GM23248 (cell line): ENCODE results near the gene YTHDF1. TPM values are rescaled to one million over a fixed set of nuclear protein-coding genes. Genes with fewer than 3 reads are reported as not detected.

ENCODE experiments used
- DNase-seq: peaks from one replicate; pipeline ENCODE4 v3.0.0-alpha.2; 2015
- H2AFZ ChIP-seq: fragments of 200-600 bp; sonication (generic); 2 replicates; pipeline ENCODE4 v1.6.1; 2016; ENCODE audit warnings: antibody characterized with exemption
- H3F3A ChIP-seq: fragments of 200-600 bp; sonication (generic); 2 replicates; pipeline ENCODE4 v1.6.1; 2016; ENCODE audit warnings: mild to moderate bottlenecking, antibody characterized with exemption, mixed run types; ENCODE audit not compliant: insufficient read depth
- H3K27ac ChIP-seq: fragments of 200-600 bp; sonication (generic); 2 replicates; pipeline ENCODE4 v1.5.1; 2016; ENCODE audit warnings: mild to moderate bottlenecking
- H3K27me3 ChIP-seq: fragments of 200-600 bp; sonication (generic); replicated peaks from 2 replicates; pipeline ENCODE4 v1.6.1; 2016; ENCODE audit warnings: mild to moderate bottlenecking; ENCODE audit not compliant: insufficient read depth
- H3K36me3 ChIP-seq: fragments of 200-600 bp; sonication (generic); 2 replicates; pipeline ENCODE4 v1.6.1; 2016; ENCODE audit warnings: low read depth, mild to moderate bottlenecking
- H3K4me1 ChIP-seq: fragments of 200-600 bp; sonication (generic); 2 replicates; pipeline ENCODE4 v1.6.1; 2016; ENCODE audit warnings: mild to moderate bottlenecking; ENCODE audit not compliant: insufficient read depth
- H3K4me2 ChIP-seq: fragments of 200-600 bp; sonication (generic); one replicate; pipeline ENCODE4 v1.6.1; 2016; ENCODE audit warnings: mild to moderate bottlenecking; ENCODE audit not compliant: unreplicated experiment
- H3K4me3 ChIP-seq: fragments of 200-600 bp; sonication (generic); 2 replicates; pipeline ENCODE4 v1.5.1; 2016; ENCODE audit warnings: mild to moderate bottlenecking
- H3K79me2 ChIP-seq: fragments of 200-600 bp; sonication (generic); 2 replicates; pipeline ENCODE4 v1.6.1; 2016; ENCODE audit warnings: mild to moderate bottlenecking; ENCODE audit not compliant: insufficient read depth
- H3K9ac ChIP-seq: fragments of 200-600 bp; sonication (generic); 2 replicates; pipeline ENCODE4 v1.6.1; 2016; ENCODE audit warnings: mild to moderate bottlenecking
- H3K9me2 ChIP-seq: fragments of 200-600 bp; sonication (generic); 2 replicates; pipeline ENCODE4 v1.6.1; 2016; ENCODE audit warnings: mixed run types, mild to moderate bottlenecking, moderate library complexity; ENCODE audit not compliant: insufficient read depth
- H3K9me3 ChIP-seq: fragments of 200-600 bp; sonication (generic); one replicate; pipeline ENCODE4 v1.6.1; 2017; ENCODE audit warnings: low read depth
- H4K20me1 ChIP-seq: fragments of 200-600 bp; sonication (generic); 2 replicates; pipeline ENCODE4 v1.6.0; 2016; ENCODE audit not compliant: insufficient read depth
- EZH2 ChIP-seq: fragments of 200-600 bp; sonication (generic); IDR thresholded peaks from 2 replicates; pipeline ENCODE4 v1.6.1; 2018; ENCODE audit warnings: antibody characterized with exemption, mild to moderate bottlenecking; ENCODE audit not compliant: insufficient read depth, poor library complexity, severe bottlenecking
- EZH2phosphoT487 ChIP-seq: fragments of 200-600 bp; sonication (generic); IDR thresholded peaks from 2 replicates; pipeline ENCODE4 v1.6.1; 2018; ENCODE audit warnings: antibody characterized with exemption, moderate library complexity, mild to moderate bottlenecking, low read depth; ENCODE audit not compliant: insufficient read depth
- WGBS, 2 experiments: methylation state at CpG; one replicate each; pipeline ENCODE4 v1.1.6; 2015 to 2017; ENCODE audit warnings: low lambda C conversion rate in 2 of 2, low coverage in 1 of 2; ENCODE audit errors: missing lambda C conversion rate in 2 of 2; 5-methylcytosine and 5-hydroxymethylcytosine counted together
- in situ Hi-C: fragments of 300-500 bp; cut with MboI; formaldehyde crosslinking; loops from 2 replicates; pipeline ENCODE4 v1.15.0; 2020
- polyA plus RNA-seq: library from polyadenylated mRNA; unstranded; fragments of >200 nt; fragmentation: Nextera tagmentation; extraction: Ambion mirVana; gene quantifications from 2 replicates; pipeline ENCODE4 v1.2.1, GENCODE V29; 2016
- total RNA-seq: library from RNA; depleted of rRNA; stranded (reverse); fragments of >200 nt; shearing (Covaris generic); gene quantifications from 2 replicates; pipeline ENCODE4 v1.2.3, GENCODE V29; 2014

Gene YTHDF1
- total and polyA plus RNA-seq, 2 experiments from 2014 or later, result 16.7 to 20.4 TPM

- Histone ChIP-seq H3K4me1 (no peaks in the 10 kb centered on the region), H3K79me2 (no peaks in the 10 kb centered on the region), H2AFZ (no peak overlapping the region), H3K9me2 (no peaks in the 10 kb centered on the region), H3K4me3 (no peak overlapping the region), H3K27me3 (no peaks in the 10 kb centered on the region), H3K36me3 (no peaks in the 10 kb centered on the region), H3K9ac (no peak overlapping the region), H4K20me1 (no peaks in the 10 kb centered on the region), H3K9me3 (no peaks in the 10 kb centered on the region), H3K4me2 (no peak overlapping the region), H3F3A (no peaks in the 10 kb centered on the region), H3K27ac (no peak overlapping the region)
- TF ChIP-seq EZH2phosphoT487 (no peak), EZH2 (no peak)
- no peak for DNase-seq
- in situ Hi-C loops, result no loop called here
- 11 to 17% methylated on average over 13 to 16 of the region's 16 CpGs for WGBS, 2 experiments
Observed at GRCh38 chr20:63238514-63239125, 22.7 kb upstream of the YTHDF1 start.

DNA sequence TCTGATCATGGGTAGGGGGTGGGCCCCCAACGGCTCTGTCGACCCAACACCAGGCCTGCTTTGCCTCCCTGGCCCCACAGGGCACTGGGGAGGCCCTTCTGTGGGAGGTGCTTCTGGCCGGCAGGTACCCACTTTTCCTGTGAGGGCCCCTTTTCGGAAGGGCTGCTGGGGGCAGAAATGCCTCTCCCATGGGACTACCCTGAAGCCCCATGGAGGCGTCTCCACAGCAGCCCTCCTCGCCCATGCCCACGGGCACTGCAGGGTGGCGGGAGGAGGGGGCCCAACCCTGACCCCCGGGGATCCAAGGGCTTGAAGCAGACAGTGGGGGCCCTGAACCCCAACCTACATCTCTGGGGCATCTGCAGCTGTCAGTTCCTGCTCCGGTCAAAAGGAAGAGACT lies 22.1 kb upstream of the YTHDF1 start:
- H4K20me1 ChIP-seq, result no peaks in the 10 kb centered on the region
- H3F3A ChIP-seq, result 0 out of 2 replicates have a peak, but pooled peaks cover 3% of the 10 kb centered on the region
- H3K27me3 ChIP-seq, result no peaks in the 10 kb centered on the region
- H3K9ac ChIP-seq, result no peak overlapping the region
- H3K27ac ChIP-seq, result no peak overlapping the region
- no peaks in the 10 kb centered on the region for H3K9me3 ChIP-seq
- WGBS, 2 experiments, result 45 to 49% methylated on average over 9 of the region's 10 CpGs
- no peaks in the 10 kb centered on the region for H3K79me2 ChIP-seq
- no peak overlapping the region for H3K4me2 ChIP-seq
- no peak overlapping the region for H3K4me3 ChIP-seq
- H3K36me3 ChIP-seq, result no peaks in the 10 kb centered on the region
- H3K9me2 ChIP-seq, result no peaks in the 10 kb centered on the region
- in situ Hi-C loops, result no loop called here
- TF ChIP-seq EZH2phosphoT487 (no peak), EZH2 (no peak)
- no peak overlapping the region for H2AFZ ChIP-seq
- H3K4me1 ChIP-seq, result peaks cover 2% of the 10 kb centered on the region; the same call in 1 of the 2 replicates
- no peak for DNase-seq

DNA sequence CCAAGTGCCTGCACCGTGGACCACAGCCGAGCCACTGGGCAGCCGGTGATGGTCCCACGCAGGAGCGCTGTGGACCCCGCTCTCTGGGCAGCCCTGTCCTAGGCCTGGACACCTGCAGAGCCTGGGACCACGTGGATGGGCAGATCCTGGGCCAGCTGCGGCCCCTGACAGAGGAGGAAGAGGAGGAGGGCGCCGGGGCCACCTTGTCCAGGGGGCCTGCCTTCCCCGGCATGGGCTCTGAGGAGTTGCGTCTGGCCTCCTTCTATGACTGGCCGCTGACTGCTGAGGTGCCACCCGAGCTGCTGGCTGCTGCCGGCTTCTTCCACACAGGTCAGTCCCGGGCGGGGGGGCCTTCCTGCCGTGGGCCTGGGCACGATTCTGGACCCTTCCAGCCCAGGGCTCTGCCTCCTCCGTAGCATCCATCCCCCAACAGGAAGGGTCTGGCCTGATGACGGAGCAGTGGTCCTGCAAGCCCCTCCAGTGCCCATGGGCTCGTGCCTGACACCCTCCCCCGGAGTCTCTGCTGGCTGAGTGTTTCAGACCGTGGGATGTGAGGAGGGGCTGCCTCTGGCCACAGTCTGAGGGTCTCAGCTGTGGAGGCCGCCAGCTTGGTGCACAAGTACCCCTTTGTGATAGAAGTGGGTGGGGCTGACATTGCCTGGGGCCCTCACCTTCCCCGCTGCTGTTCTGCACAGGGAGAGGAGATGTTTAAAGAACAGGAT lies 20.3 kb upstream of the YTHDF1 start:
- no peaks in the 10 kb centered on the region for H3K27me3 ChIP-seq
- H3K36me3 ChIP-seq, result no peaks in the 10 kb centered on the region
- no peak overlapping the region for H2AFZ ChIP-seq
- H3K4me2 ChIP-seq, result no peak overlapping the region
- in situ Hi-C loops, result no loop called here
- H3K4me3 ChIP-seq, result no peak overlapping the region
- H3K79me2 ChIP-seq, result no peaks in the 10 kb centered on the region
- peaks cover 18% of the 10 kb centered on the region for H3K4me1 ChIP-seq
- H3K9me3 ChIP-seq, result no peaks in the 10 kb centered on the region
- WGBS, 2 experiments, result 80 to 83% methylated on average over 19 to 26 of the region's 26 CpGs
- H3F3A ChIP-seq, result peaks cover 17% of the 10 kb centered on the region
- H3K27ac ChIP-seq, result no peak overlapping the region
- H3K9ac ChIP-seq, result no peak overlapping the region
- no peak for DNase-seq
- H4K20me1 ChIP-seq, result no peaks in the 10 kb centered on the region
- TF ChIP-seq EZH2, result no peak
- no peak for TF ChIP-seq EZH2phosphoT487
- H3K9me2 ChIP-seq, result no peaks in the 10 kb centered on the region

GRCh38 chr20:63235399-63235983 lies 19.6 kb upstream of the YTHDF1 start, which contains the start of gene BIRC7:
BIRC7 (plus strand) TSS chr20:63235905; CDS start chr20:63236097, 192 bp downstream.
- Histone ChIP-seq H4K20me1 (no peaks in the 10 kb centered on the region), H3K9me3 (no peaks in the 10 kb centered on the region), H3K4me1 (peaks cover 18% of the 10 kb centered on the region), H3K9ac (no peak within 1 kb of the TSS), H3K27ac (no peak within 1 kb of the TSS), H2AFZ (no peak within 1 kb of the TSS), H3K9me2 (no peaks in the 10 kb centered on the region), H3K4me2 (no peak within 1 kb of the TSS), H3F3A (peaks cover 17% of the 10 kb centered on the region), H3K4me3 (no peak within 1 kb of the TSS), H3K36me3 (no peaks in the 10 kb centered on the region), H3K27me3 (no peaks in the 10 kb centered on the region), H3K79me2 (no peaks in the 10 kb centered on the region)
- WGBS, 2 experiments, result 49% methylated on average over 14 to 17 of the region's 17 CpGs
- no peak for DNase-seq
- in situ Hi-C loops, result no loop called here
- TF ChIP-seq EZH2phosphoT487 (no peak), EZH2 (no peak)
